ENCODE results near the gene LIPG. TPM values are rescaled to one million over a fixed set of nuclear protein-coding genes. Genes with fewer than 3 reads are reported as not detected.

Gene LIPG
- total and polyA plus RNA-seq, 9 of the 15 experiments (the other 6 are each of a cell fraction or from before 2014, with no cell fraction given): 0.76 to 1.8 (median 1.3) TPM

DNA sequence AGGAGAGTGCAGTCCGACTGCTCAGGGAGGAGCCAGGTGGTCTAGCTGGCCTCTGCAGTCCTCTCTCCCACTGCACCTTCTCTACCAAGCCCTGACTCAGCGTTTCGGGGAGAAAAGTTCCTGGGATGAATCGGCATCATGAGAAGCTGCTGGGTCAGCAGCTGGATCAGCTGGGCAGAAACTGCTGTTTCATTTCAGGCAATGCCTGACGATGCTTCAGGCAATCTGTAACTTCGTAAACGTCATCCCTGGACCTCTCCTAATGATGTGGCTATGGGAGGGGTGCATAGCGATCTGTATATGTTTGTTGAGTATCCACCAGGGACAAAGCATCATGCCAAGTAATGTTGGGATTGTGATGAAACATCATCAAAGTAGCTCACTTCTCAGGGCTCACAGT, 20.7 kb downstream of the LIPG start:
- no peaks in the 10 kb centered on the region for H3K9me1 ChIP-seq (ENCODE audit: control insufficient read depth, insufficient read depth, low read length)
- no peak overlapping the region for H3K9ac ChIP-seq (ENCODE audit: insufficient read depth in 1 of 2, low read depth in 2 of 2, low read length in 2 of 2)
- DNase-seq (ENCODE audit: extremely low read depth in 1 of 4, low spot score in 3 of 4) (peak in 1 of 4 experiments; percentile 6), FAIRE-seq (no peak), ATAC-seq (no peak)
- WGBS (ENCODE audit: insufficient coverage, low coverage, missing lambda C conversion rate): 3% methylated on average over 8 of the region's 8 CpGs
- ChIA-PET POLR2A (no interaction called here), CTCF (ENCODE audit: low intra/inter-chr PET ratio) (no interaction called here)
- no peaks in the 10 kb centered on the region for H3K36me3 ChIP-seq (ENCODE audit: control insufficient read depth, insufficient read depth, low read length)
- H3K4me3 ChIP-seq: no peak overlapping the region
- H3K4me1 ChIP-seq (replicated peaks in 1 of 2; ENCODE audit: control insufficient read depth in 2 of 2, insufficient read depth in 2 of 2, low read length in 2 of 2): no peaks in the 10 kb centered on the region; a peak in 1 of 5 replicates
- BruUV-seq (replicated peaks): no TSS peak
- in situ Hi-C loops (cut with MboI): no loop called here
- H3K9me3 ChIP-seq (replicated peaks; ENCODE audit: control insufficient read depth, insufficient read depth, low read depth, low read length): no peaks in the 10 kb centered on the region
- no peak overlapping the region for H2AFZ ChIP-seq (ENCODE audit: low read depth, low read length)
- H4K20me1 ChIP-seq (replicated peaks; ENCODE audit: control insufficient read depth, insufficient read depth, low read length): no peaks in the 10 kb centered on the region
- intact Hi-C loops (cut with micrococcal nuclease): no loop called here
- no peak overlapping the region for H3K27ac ChIP-seq (ENCODE audit: extremely low read depth, low read depth, low read length)
- H3K4me2 ChIP-seq (ENCODE audit: insufficient read depth, low read length): no peak overlapping the region
- no peaks in the 10 kb centered on the region for H3K79me2 ChIP-seq (ENCODE audit: control insufficient read depth, insufficient read depth, low read length)
- peaks cover 0 to 35% of the 10 kb centered on the region in 2 experiments; a peak in 3 of 5 replicates for H3K27me3 ChIP-seq (ENCODE audit: control insufficient read depth in 2 of 2, insufficient read depth in 2 of 2, low read length in 2 of 2)
- TF ChIP-seq C11orf30 (IDR thresholded peaks at IDR 0.05; ENCODE audit: low read depth) (peak; percentile 95), MAFF (IDR thresholded peaks at IDR 0.05; ENCODE audit: low read length) (peak; percentile 70; the same call in 1 of the 2 replicates), NFE2 (IDR thresholded peaks at IDR 0.05; ENCODE audit: low read depth) (peak; percentile 50), CTBP1 (IDR thresholded peaks at IDR 0.05; ENCODE audit: borderline replicate concordance) (0 out of 2 replicates have a peak, but pooled peaks have one; percentile 18), MAFK (IDR thresholded peaks at IDR 0.05; ENCODE audit: low read length) (peak; percentile 84), ZNF316 (IDR thresholded peaks at IDR 0.05) (peak; percentile 95), CEBPB (tag; IDR thresholded peaks at IDR 0.05) (no peak), BACH1 (tag; IDR thresholded peaks at IDR 0.05) (peak; percentile 69; the same call in 1 of the 2 replicates), KLF1 (tag; IDR thresholded peaks at IDR 0.05) (no peak), MAFG (tag; conservative IDR thresholded peaks at IDR 0.05) (peak; percentile 93), TAF9B (IDR thresholded peaks at IDR 0.05; ENCODE audit: partially characterized antibody) (peak; percentile 72), TFAP4 (CRISPR knock-in tag; IDR thresholded peaks at IDR 0.05; ENCODE audit: borderline replicate concordance) (peak; percentile 52; the same call in 1 of the 2 replicates), ZNF77 (CRISPR knock-in tag; IDR thresholded peaks at IDR 0.05) (no peak), YBX1 (IDR thresholded peaks at IDR 0.05) (no peak)
- TF ChIP-seq, protein P1, sequence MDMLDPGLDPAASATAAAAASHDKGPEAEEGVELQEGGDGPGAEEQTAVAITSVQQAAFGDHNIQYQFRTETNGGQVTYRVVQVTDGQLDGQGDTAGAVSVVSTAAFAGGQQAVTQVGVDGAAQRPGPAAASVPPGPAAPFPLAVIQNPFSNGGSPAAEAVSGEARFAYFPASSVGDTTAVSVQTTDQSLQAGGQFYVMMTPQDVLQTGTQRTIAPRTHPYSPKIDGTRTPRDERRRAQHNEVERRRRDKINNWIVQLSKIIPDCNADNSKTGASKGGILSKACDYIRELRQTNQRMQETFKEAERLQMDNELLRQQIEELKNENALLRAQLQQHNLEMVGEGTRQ (CRISPR knock-in tag; IDR thresholded peaks at IDR 0.05): no peak
- TF ChIP-seq, protein P2, sequence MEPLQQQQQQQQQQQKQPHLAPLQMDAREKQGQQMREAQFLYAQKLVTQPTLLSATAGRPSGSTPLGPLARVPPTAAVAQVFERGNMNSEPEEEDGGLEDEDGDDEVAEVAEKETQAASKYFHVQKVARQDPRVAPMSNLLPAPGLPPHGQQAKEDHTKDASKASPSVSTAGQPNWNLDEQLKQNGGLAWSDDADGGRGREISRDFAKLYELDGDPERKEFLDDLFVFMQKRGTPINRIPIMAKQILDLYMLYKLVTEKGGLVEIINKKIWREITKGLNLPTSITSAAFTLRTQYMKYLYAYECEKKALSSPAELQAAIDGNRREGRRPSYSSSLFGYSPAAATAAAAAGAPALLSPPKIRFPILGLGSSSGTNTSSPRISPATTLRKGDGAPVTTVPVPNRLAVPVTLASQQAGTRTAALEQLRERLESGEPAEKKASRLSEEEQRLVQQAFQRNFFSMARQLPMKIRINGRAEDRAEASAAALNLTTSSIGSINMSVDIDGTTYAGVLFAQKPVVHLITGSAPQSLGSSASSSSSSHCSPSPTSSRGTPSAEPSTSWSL (CRISPR knock-in tag; IDR thresholded peaks at IDR 0.05; ENCODE audit: borderline replicate concordance): no peak
- TF ChIP-seq, protein P3, sequence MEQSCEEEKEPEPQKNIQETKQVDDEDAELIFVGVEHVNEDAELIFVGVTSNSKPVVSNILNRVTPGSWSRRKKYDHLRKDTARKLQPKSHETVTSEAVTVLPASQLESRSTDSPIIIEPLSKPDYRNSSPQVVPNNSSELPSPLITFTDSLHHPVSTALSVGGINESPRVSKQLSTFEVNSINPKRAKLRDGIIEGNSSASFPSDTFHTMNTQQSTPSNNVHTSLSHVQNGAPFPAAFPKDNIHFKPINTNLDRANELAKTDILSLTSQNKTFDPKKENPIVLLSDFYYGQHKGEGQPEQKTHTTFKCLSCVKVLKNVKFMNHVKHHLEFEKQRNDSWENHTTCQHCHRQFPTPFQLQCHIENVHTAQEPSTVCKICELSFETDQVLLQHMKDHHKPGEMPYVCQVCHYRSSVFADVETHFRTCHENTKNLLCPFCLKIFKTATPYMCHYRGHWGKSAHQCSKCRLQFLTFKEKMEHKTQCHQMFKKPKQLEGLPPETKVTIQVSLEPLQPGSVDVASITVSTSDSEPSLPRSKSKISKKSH (CRISPR knock-in tag; IDR thresholded peaks at IDR 0.05): no peak

All from K562 (cell line).